Stomach (tissue), 4 donors: Measurements from ENCODE around the gene OPCML.

Experiments
- CTCF ChIP-seq, 7 experiments: fragments of 450-650 bp in 4 of 7; fragments of 200-600 bp in 3 of 7; sonication (generic) in 3 of 7; IDR thresholded peaks; one replicate each; pipeline ENCODE4 v1.5.1; 2016 to 2019; ENCODE audit warnings: antibody characterized with exemption in 7 of 7, control low read depth in 2 of 7, mild to moderate bottlenecking in 1 of 7
- EP300 ChIP-seq: sonication (generic); formaldehyde crosslinking; IDR thresholded peaks from one replicate; pipeline ENCODE4 v1.6.1; 2017; ENCODE audit warnings: antibody characterized with exemption
- POLR2A ChIP-seq, 4 donors: fragments of 450-650 bp; IDR thresholded peaks; one replicate each; pipeline ENCODE4 v1.6.1; 2016; ENCODE audit warnings: antibody characterized with exemption in 4 of 4, control low read depth in 2 of 4, mild to moderate bottlenecking in 1 of 4, moderate library complexity in 1 of 4
- POLR2AphosphoS5 ChIP-seq, 3 donors: sonication (generic); formaldehyde crosslinking; IDR thresholded peaks; one replicate each; pipeline ENCODE4 v1.6.1; 2016; ENCODE audit warnings: antibody characterized with exemption in 3 of 3

- no peak for TF ChIP-seq POLR2A (IDR thresholded peaks at IDR 0.05)
- no peak for TF ChIP-seq CTCF (IDR thresholded peaks at IDR 0.05)
- TF ChIP-seq POLR2AphosphoS5 (IDR thresholded peaks at IDR 0.05): no peak
- no peak for TF ChIP-seq EP300
Measured at GRCh38 chr11:133053124-133053776, 479.1 kb downstream of the OPCML start.
